ENCODE data around the gene DCUN1D2.
A peak's percentile ranks its signal among the peaks of the same experiment; 100 is the strongest.

DCUN1D2 gene

DNA sequence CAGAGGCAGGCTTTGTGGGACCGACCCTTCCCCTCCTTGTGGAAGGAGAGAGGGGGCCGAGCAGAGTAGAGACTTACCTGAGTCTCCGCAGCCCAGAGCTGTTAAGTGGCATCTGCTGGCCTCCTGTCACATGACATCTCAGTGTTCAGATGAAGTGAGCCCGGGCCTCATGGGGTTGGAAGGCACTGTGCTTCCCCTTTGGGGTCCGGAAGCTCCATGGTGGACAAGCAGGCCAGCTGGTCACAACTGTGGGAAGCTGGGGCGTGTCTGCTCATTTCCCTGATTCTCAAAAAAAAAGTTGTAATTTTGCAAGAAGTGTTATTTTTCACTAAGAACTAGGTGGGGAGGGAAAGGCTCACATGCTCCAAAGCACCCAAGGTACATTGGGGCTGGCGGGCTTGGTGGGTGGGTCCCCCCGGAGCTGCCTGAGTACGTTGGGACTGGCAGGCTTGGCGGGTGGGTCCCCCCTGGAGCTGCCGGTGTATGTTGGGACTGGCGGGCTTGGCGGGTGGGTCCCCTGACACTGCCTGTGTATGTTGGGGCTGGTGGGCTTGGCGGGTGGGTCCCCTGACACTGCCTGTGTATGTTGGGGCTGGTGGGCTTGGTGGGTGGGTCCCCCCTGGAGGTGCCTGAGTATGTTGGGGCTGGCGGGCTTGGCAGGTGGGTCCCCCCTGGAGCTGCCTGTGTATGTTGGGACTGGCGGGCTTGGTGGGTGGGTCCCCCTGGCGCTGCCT is 18.2 kb upstream of the DCUN1D2 start:
- no peak overlapping the region for H3K27ac ChIP-seq (replicated peaks)
- no peaks in the 10 kb centered on the region for H3K27me3 ChIP-seq (ENCODE audit: insufficient read depth, poor library complexity, severe bottlenecking)
- peak in 1 of 2 experiments; percentile 40 for DNase-seq (ENCODE audit: low read depth in 1 of 2, low spot score in 1 of 2)
- H3K4me3 ChIP-seq (replicated peaks; ENCODE audit: insufficient read depth, low read length), result no peak overlapping the region
- TF ChIP-seq GABPA (IDR thresholded peaks at IDR 0.05; ENCODE audit: low read depth) (no peak), POLR2AphosphoS5 (IDR thresholded peaks at IDR 0.05; ENCODE audit: low read depth) (no peak), REST (IDR thresholded peaks at IDR 0.05; ENCODE audit: insufficient replicate concordance, low read depth) (no peak), SPI1 (IDR thresholded peaks at IDR 0.05; ENCODE audit: borderline replicate concordance, low read depth) (no peak), CTCF (IDR thresholded peaks at IDR 0.05; ENCODE audit: insufficient read depth, low read length) (no peak)

GRCh38 chr13:113507505-113508345 is 17.2 kb upstream of the DCUN1D2 start:
- H3K27ac ChIP-seq (replicated peaks), result peak overlapping the region; percentile 20; the same call in 1 of the 2 replicates
- H3K4me3 ChIP-seq (replicated peaks; ENCODE audit: insufficient read depth, low read length), result no peak overlapping the region
- H3K27me3 ChIP-seq (ENCODE audit: insufficient read depth, poor library complexity, severe bottlenecking), result no peaks in the 10 kb centered on the region
- TF ChIP-seq REST (IDR thresholded peaks at IDR 0.05; ENCODE audit: insufficient replicate concordance, low read depth) (no peak), CTCF (IDR thresholded peaks at IDR 0.05; ENCODE audit: insufficient read depth, low read length) (no peak), SPI1 (IDR thresholded peaks at IDR 0.05; ENCODE audit: borderline replicate concordance, low read depth) (no peak), GABPA (IDR thresholded peaks at IDR 0.05; ENCODE audit: low read depth) (no peak), POLR2AphosphoS5 (IDR thresholded peaks at IDR 0.05; ENCODE audit: low read depth) (no peak)
- DNase-seq (ENCODE audit: low read depth in 1 of 2, low spot score in 1 of 2), result peak in 1 of 2 experiments; percentile 39

DNA sequence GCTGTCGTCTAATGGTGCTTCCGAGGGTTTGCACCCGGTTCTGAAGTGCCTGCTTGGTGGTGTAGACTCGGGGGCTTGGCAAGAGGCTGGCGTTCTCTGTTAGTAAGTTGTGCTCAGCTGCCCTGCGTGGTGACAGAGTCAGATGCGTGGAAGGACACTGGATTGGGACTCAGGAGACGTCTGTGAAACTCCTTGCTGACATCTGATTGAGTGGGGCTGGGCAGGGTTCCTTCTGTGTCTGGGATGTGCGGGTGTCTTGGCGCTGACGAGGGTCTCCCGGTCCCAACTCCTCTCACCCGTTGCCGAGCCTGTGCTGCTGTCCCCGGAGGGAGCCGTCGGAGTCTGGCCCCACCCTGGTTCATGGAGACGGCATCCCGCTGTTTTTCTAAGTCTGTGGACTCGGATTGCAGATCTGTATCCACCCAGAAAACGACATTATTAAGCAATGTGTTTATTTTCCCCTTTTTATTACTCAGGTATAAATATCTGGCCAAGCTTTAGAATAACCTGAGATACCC is 16.4 kb upstream of the DCUN1D2 start:
- Histone ChIP-seq H3K4me3 (replicated peaks; ENCODE audit: insufficient read depth, low read length) (no peak overlapping the region), H3K27ac (replicated peaks) (peak overlapping the region; percentile 33), H3K27me3 (ENCODE audit: insufficient read depth, poor library complexity, severe bottlenecking) (no peaks in the 10 kb centered on the region)
- DNase-seq (ENCODE audit: low read depth in 1 of 2, low spot score in 1 of 2), result no peak
- no peak for TF ChIP-seq POLR2AphosphoS5 (IDR thresholded peaks at IDR 0.05; ENCODE audit: low read depth)
- no peak for TF ChIP-seq GABPA (IDR thresholded peaks at IDR 0.05; ENCODE audit: low read depth)
- TF ChIP-seq SPI1 (IDR thresholded peaks at IDR 0.05; ENCODE audit: borderline replicate concordance, low read depth), result no peak
- TF ChIP-seq CTCF (IDR thresholded peaks at IDR 0.05; ENCODE audit: insufficient read depth, low read length), result no peak
- TF ChIP-seq REST (IDR thresholded peaks at IDR 0.05; ENCODE audit: insufficient replicate concordance, low read depth), result no peak

All from HL-60 (cell line).